GM12878 (cell line): Measurements from ENCODE around the gene DDX5. TPM values are rescaled to one million over a fixed set of nuclear protein-coding genes. Genes with fewer than 3 reads are reported as not detected.
"Not testable (repeated sequence)": the region's sequence is repeated elsewhere in the genome, so short reads cannot be mapped to it uniquely, and the experiment has no call there.

Source experiments
- ATAC-seq: fragments of 200-7000 bp; cut with Tn5 transposase; 3 replicates; pipeline ENCODE4 v1.9.1; 2020; ENCODE audit warnings: mild to moderate bottlenecking, moderate library complexity
- BruUV-seq: library from RNA; stranded (reverse); fragments of 400-500 nt; replicated peaks from 2 replicates; lab custom pipeline; 2021; lab: Mats Ljungman, UMichigan
- CTCF ChIA-PET: fragments of 300-600 bp; sonication (Branson Sonifier 250); formaldehyde crosslinking; extraction: SDS; loops from one replicate; lab custom pipeline; 2021; ENCODE audit warnings: inconsistent platforms; lab: Yijun Ruan, JAX
- POLR2A ChIA-PET: fragments of 350-600 bp; formaldehyde crosslinking; extraction: SDS; loops from one replicate; lab custom pipeline; 2021; ENCODE audit warnings: inconsistent platforms; lab: Charles Lee
- RAD21 ChIA-PET: fragments of 300-600 bp; sonication (Branson Sonifier 250); formaldehyde crosslinking; loops from one replicate; lab custom pipeline; 2023; ENCODE audit warnings: antibody characterized with exemption; ENCODE audit not compliant: unreplicated experiment; lab: Charles Lee
- SMC1A ChIA-PET: fragments of 300-600 bp; sonication (Branson Sonifier 250); formaldehyde crosslinking; loops from one replicate; lab custom pipeline; 2023; ENCODE audit not compliant: unreplicated experiment, uncharacterized antibody; lab: Charles Lee
- DNase-seq: peaks from one replicate; pipeline ENCODE4 v3.0.0-alpha.2; 2011; ENCODE audit warnings: low read depth, low spot score
- FAIRE-seq: peaks from 3 replicates; lab custom pipeline; 2011; peaks lifted over from hg19 to GRCh38; lab: Jason Lieb, UNC
- H2AFZ ChIP-seq: 2 replicates; pipeline ENCODE4 v1.6.0; 2011; ENCODE audit warnings: low read depth, low read length, control low read depth; ENCODE audit not compliant: control insufficient read depth
- H3K27ac ChIP-seq: 2 replicates; pipeline ENCODE4 v1.5.1; 2011; ENCODE audit warnings: control low read depth; ENCODE audit not compliant: control insufficient read depth, insufficient read depth
- H3K27me3 ChIP-seq, 2 experiments: replicated peaks in 1 of 2; 2 replicates each; pipeline versions ENCODE4 v1.6.0 to v1.6.1; 2011; ENCODE audit warnings: low read length in 1 of 2; ENCODE audit not compliant: control insufficient read depth in 2 of 2, insufficient read depth in 2 of 2
- H3K36me3 ChIP-seq, 2 experiments: 2 replicates each; pipeline ENCODE4 v1.5.1; 2011; ENCODE audit warnings: low read length in 1 of 2; ENCODE audit not compliant: control insufficient read depth in 2 of 2, insufficient read depth in 2 of 2
- H3K4me1 ChIP-seq: 2 replicates; pipeline ENCODE4 v1.6.1; 2011; ENCODE audit warnings: mild to moderate bottlenecking, low read length, moderate library complexity, mixed read lengths; ENCODE audit not compliant: control insufficient read depth, insufficient read depth
- H3K4me2 ChIP-seq: 2 replicates; pipeline ENCODE4 v1.6.0; 2011; ENCODE audit warnings: control low read depth; ENCODE audit not compliant: control insufficient read depth, insufficient read depth
- H3K4me3 ChIP-seq: fragments of 200-600 bp; sonication (generic); 2 replicates; pipeline ENCODE4 v1.5.1; 2016
- H3K79me2 ChIP-seq: 2 replicates; pipeline ENCODE4 v1.6.0; 2011; ENCODE audit warnings: low read length; ENCODE audit not compliant: control insufficient read depth, insufficient read depth
- H3K9ac ChIP-seq: 2 replicates; pipeline ENCODE4 v1.8.0; 2011; ENCODE audit warnings: low read length, control low read depth, mixed read lengths; ENCODE audit not compliant: control insufficient read depth, insufficient read depth
- H3K9me3 ChIP-seq: replicated peaks from 3 replicates; pipeline ENCODE4 v1.5.1; 2011; ENCODE audit warnings: mild to moderate bottlenecking, low read length; ENCODE audit not compliant: control insufficient read depth, insufficient read depth
- H4K20me1 ChIP-seq: 2 replicates; pipeline ENCODE4 v1.6.0; 2011; ENCODE audit not compliant: control insufficient read depth, insufficient read depth
- HDAC2 ChIP-seq: fragments of 200-600 bp; sonication (generic); IDR thresholded peaks from 2 replicates; pipeline ENCODE4 v1.6.1; 2017
- JUND ChIP-seq: IDR thresholded peaks from 2 replicates; pipeline ENCODE4 v1.6.1; 2012; ENCODE audit warnings: low read depth, mild to moderate bottlenecking, low read length, improper control_type of control experiment, moderate library complexity
- MYB ChIP-seq: fragments of 150-350 bp; IDR thresholded peaks from 2 replicates; pipeline ENCODE4 v1.6.1; 2014; ENCODE audit warnings: mild to moderate bottlenecking, low read depth, low read length, borderline replicate concordance
- NR2C2 ChIP-seq: IDR thresholded peaks from 2 replicates; pipeline ENCODE4 v1.6.1; 2011; ENCODE audit warnings: borderline replicate concordance, low read depth; ENCODE audit not compliant: control insufficient read depth, insufficient read length
- WGBS: methylation state at CpG from one replicate; pipeline ENCODE4 v1.1.6; 2016; ENCODE audit warnings: low lambda C conversion rate; ENCODE audit not compliant: insufficient replicate concordance, insufficient coverage; ENCODE audit errors: missing lambda C conversion rate; 5-methylcytosine and 5-hydroxymethylcytosine counted together
- in situ Hi-C: fragments of 300-500 bp; cut with MboI; formaldehyde crosslinking; loops from 9 replicates; pipeline ENCODE4 v1.14.3; 2018; ENCODE audit warnings: mixed read lengths
- intact Hi-C: fragments of 100-400 bp; cut with micrococcal nuclease; formaldehyde crosslinking; loops from one replicate; pipeline ENCODE4 v1.14.2; 2022; ENCODE audit not compliant: unreplicated experiment
- polyA plus RNA-seq, 11 experiments: library from polyadenylated mRNA; depleted of rRNA in 4 of 11; unstranded in 6 of 11; stranded (reverse) in 5 of 11; fragments of >200 nt; fragmentation: Nextera tagmentation in 4 of 11; fragmentation: Illumina TruSeq in 1 of 11; extraction: Ambion mirVana in 4 of 11; extraction: Trizol in 1 of 11; gene quantifications; 1 replicate in 1 of 11; 2 replicates in 10 of 11; pipeline versions ENCODE4 v1.2.1 to v1.2.3, GENCODE V29; 2011 to 2016; ENCODE audit warnings: inconsistent platforms in 2 of 11, missing spikeins in 2 of 11, low read depth in 1 of 11
- total RNA-seq, 4 experiments: library from RNA; depleted of rRNA in 3 of 4; stranded (reverse); fragments of >200 nt in 3 of 4; fragmentation: Illumina TruSeq in 1 of 4; extraction: Trizol in 1 of 4; gene quantifications; 2 replicates each; pipeline versions ENCODE4 v1.2.1 to v1.2.3, GENCODE V29; 2013 to 2021

The DDX5 gene
- total and polyA plus RNA-seq, 10 of the 15 experiments (the other 5 are each of a cell fraction or from before 2014, with no cell fraction given): 257 to 1,423 (median 719) TPM

DNA sequence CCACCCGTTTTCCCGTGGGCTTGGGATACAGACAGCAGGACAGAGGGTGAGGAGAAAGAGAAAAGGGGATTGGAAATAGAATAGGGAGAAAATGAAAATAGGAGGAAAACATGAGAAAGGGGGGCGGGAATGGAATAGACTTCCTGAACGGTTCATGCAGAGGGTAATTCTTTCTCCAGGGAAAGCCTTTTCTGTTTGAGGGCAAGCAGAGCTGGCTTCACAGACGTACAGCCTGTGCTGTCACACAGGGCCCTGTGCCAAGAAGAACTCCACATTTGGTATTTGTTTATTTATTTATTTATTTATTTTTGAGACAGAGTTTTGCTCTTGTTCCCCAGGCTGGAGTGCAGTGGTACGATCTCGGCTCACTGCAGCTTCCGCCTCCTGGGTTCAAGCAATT, 45.1 kb downstream of the DDX5 start:
- no peak for DNase-seq
- no peaks in the 10 kb centered on the region for H3K27me3 ChIP-seq
- no peak overlapping the region for H3K9ac ChIP-seq
- ChIA-PET POLR2A (interaction anchor here (0.9 kb wide), 1 partner anchor 45 kb away, joined by 3 read pairs; the partner anchor contains the start of gene DDX5), CTCF (no interaction called here), SMC1A (interaction anchor here (1.2 kb wide), 1 partner anchor 40 kb away, joined by 4 read pairs; no protein-coding TSS in a partner anchor), RAD21 (no interaction called here)
- WGBS: 78% methylated on average over 8 of the region's 8 CpGs
- BruUV-seq: no TSS peak
- H3K27ac ChIP-seq: no peak overlapping the region
- ATAC-seq: no peak
- TF ChIP-seq NR2C2 (no peak), HDAC2 (no peak), JUND (no peak), MYB (no peak)
- peaks cover 16% of the 10 kb centered on the region for H3K4me1 ChIP-seq
- no peak for FAIRE-seq
- H3K4me3 ChIP-seq: no peak overlapping the region
- H4K20me1 ChIP-seq: no peaks in the 10 kb centered on the region
- H2AFZ ChIP-seq: no peak overlapping the region
- intact Hi-C loops: no loop called here
- in situ Hi-C loops: no loop called here
- no peaks in the 10 kb centered on the region; the same call in 2 of the 3 replicates for H3K9me3 ChIP-seq
- H3K4me2 ChIP-seq: no peak overlapping the region
- no peaks in the 10 kb centered on the region for H3K36me3 ChIP-seq
- H3K79me2 ChIP-seq: no peaks in the 10 kb centered on the region

DNA sequence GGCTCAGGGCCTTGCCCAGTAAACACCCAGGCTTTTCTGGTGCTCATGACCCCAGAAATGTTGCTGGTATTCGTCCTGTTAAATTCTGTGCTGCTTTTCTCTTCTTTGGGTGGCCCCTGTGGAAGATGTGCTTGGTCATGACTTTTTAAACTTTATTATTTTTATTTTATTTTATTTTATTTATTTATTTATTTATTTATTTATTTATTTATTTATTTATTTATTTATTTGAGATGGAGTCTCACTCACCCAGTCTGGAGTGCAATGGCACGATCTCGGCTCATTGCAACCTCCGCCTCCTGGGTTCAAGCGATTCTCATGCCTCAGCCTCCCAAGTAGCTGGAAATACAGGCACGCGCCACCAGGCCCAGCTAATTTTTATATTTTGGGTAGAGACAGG, 46.3 kb downstream of the DDX5 start:
- H3K4me2 ChIP-seq, RAD21 ChIA-PET, H3K9ac ChIP-seq, FAIRE-seq, H2AFZ ChIP-seq, DNase-seq, BruUV-seq, H3K9me3 ChIP-seq, H3K27me3 ChIP-seq, H3K4me3 ChIP-seq, SMC1A ChIA-PET, H3K79me2 ChIP-seq, ATAC-seq, H3K27ac ChIP-seq, H4K20me1 ChIP-seq, intact Hi-C loops, CTCF ChIA-PET, H3K36me3 ChIP-seq, in situ Hi-C loops: not testable (repeated sequence)
- 82% methylated on average over 7 of the region's 7 CpGs for WGBS
- POLR2A ChIA-PET: interaction anchor here (0.9 kb wide), 1 partner anchor 46 kb away, joined by 3 read pairs; the partner anchor contains the start of gene DDX5
- H3K4me1 ChIP-seq: peaks cover 20% of the 10 kb centered on the region
